ENCODE measurements around the gene CFTR.

CFTR gene

GRCh38 chr7:117688126-117688525, 208.3 kb downstream of the CFTR start:
- no peak overlapping the region for H3K4me3 ChIP-seq (ENCODE audit: low read depth, low read length)
- in situ Hi-C loops (cut with HindIII; ENCODE audit: low sequenced_read_pairs) = no loop called here
- DNase-seq (ENCODE audit: low read depth, low spot score) = no peak
- no peak for TF ChIP-seq CTCF (IDR thresholded peaks at IDR 0.05; ENCODE audit: low read depth, low read length)

- TF ChIP-seq CTCF (IDR thresholded peaks at IDR 0.05; ENCODE audit: low read depth, low read length) = no peak
- no peak overlapping the region for H3K4me3 ChIP-seq (ENCODE audit: low read depth, low read length)
- no peak for DNase-seq (ENCODE audit: low read depth, low spot score)
- in situ Hi-C loops (cut with HindIII; ENCODE audit: low sequenced_read_pairs) = no loop called here
Measured at GRCh38 chr7:117689406-117689805, 209.6 kb downstream of the CFTR start.

DNA sequence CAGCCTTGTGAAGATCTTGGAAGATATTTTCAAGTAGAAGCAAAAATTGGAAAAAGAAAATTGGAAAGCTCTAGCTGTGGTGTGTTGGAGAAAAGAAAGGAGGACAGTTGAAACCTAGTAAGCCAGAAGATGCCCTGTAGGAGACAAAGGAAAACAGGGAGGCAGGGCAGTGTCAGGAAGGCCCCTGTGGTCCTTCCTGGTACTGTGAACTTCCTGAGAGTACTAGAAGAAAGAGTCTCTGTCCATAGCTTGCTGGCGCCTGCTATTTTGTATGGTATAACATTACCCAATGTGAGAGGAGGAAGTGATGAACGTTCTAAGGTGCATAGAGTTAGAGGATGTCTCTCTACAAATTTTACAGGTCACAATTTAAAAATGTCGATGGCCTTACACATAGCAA, 210.3 kb downstream of the CFTR start:
- H3K4me3 ChIP-seq (ENCODE audit: low read depth, low read length) = no peak overlapping the region
- TF ChIP-seq CTCF (IDR thresholded peaks at IDR 0.05; ENCODE audit: low read depth, low read length) = no peak
- in situ Hi-C loops (cut with HindIII; ENCODE audit: low sequenced_read_pairs) = no loop called here
- no peak for DNase-seq (ENCODE audit: low read depth, low spot score)

- in situ Hi-C loops (cut with HindIII; ENCODE audit: low sequenced_read_pairs) = no loop called here
- TF ChIP-seq CTCF (IDR thresholded peaks at IDR 0.05; ENCODE audit: low read depth, low read length) = no peak
- no peak overlapping the region for H3K4me3 ChIP-seq (ENCODE audit: low read depth, low read length)
- no peak for DNase-seq (ENCODE audit: low read depth, low spot score)
Measured at GRCh38 chr7:117692338-117692737, 212.5 kb downstream of the CFTR start.

GRCh38 chr7:117698018-117698417, 218.2 kb downstream of the CFTR start:
- no peak for TF ChIP-seq CTCF (IDR thresholded peaks at IDR 0.05; ENCODE audit: low read depth, low read length)
- in situ Hi-C loops (cut with HindIII; ENCODE audit: low sequenced_read_pairs) = no loop called here
- H3K4me3 ChIP-seq (ENCODE audit: low read depth, low read length) = no peak overlapping the region
- DNase-seq (ENCODE audit: low read depth, low spot score) = no peak

GRCh38 chr7:117704063-117704462, 224.2 kb downstream of the CFTR start:
- DNase-seq (ENCODE audit: low read depth, low spot score) = no peak
- TF ChIP-seq CTCF (IDR thresholded peaks at IDR 0.05; ENCODE audit: low read depth, low read length) = no peak
- no peak overlapping the region for H3K4me3 ChIP-seq (ENCODE audit: low read depth, low read length)
- in situ Hi-C loops (cut with HindIII; ENCODE audit: low sequenced_read_pairs) = no loop called here

- no peak for DNase-seq (ENCODE audit: low read depth, low spot score)
- H3K4me3 ChIP-seq (ENCODE audit: low read depth, low read length) = no peak overlapping the region
- in situ Hi-C loops (cut with HindIII; ENCODE audit: low sequenced_read_pairs) = no loop called here
- no peak for TF ChIP-seq CTCF (IDR thresholded peaks at IDR 0.05; ENCODE audit: low read depth, low read length)
Measured at GRCh38 chr7:117705630-117706029, 225.8 kb downstream of the CFTR start.
